T-helper 1 cell treated with Interleukin-12 subunit alpha and Interleukin-12 subunit beta and Interleukin-4 antibody, amounts not matched to agents 30 μg/mL and 1 μg/mL, for 36 hours (primary cell): ENCODE measurements around the gene ARID4B.
"Not testable (repeated sequence)": the region's sequence is repeated elsewhere in the genome, so short reads cannot be mapped to it uniquely, and the experiment has no call there.

Experiments used
- H3K27ac Mint-ChIP-seq: one replicate; pipeline ENCODE4 v1.8.0; 2021; ENCODE audit warnings: mild to moderate bottlenecking, mixed read lengths
- H3K27me3 Mint-ChIP-seq: one replicate; pipeline ENCODE4 v1.8.0; 2021; ENCODE audit warnings: low read depth, mixed read lengths
- H3K36me3 Mint-ChIP-seq: one replicate; pipeline ENCODE4 v1.8.0; 2021; ENCODE audit warnings: low read depth, mixed read lengths
- H3K4me1 Mint-ChIP-seq: one replicate; pipeline ENCODE4 v1.8.0; 2021; ENCODE audit warnings: low read depth, mixed read lengths
- H3K4me3 Mint-ChIP-seq: one replicate; pipeline ENCODE4 v1.8.0; 2021; ENCODE audit warnings: mild to moderate bottlenecking, moderate library complexity, mixed read lengths
- H3K9me3 Mint-ChIP-seq: one replicate; pipeline ENCODE4 v1.8.0; 2021; ENCODE audit warnings: mixed read lengths

Gene ARID4B

DNA sequence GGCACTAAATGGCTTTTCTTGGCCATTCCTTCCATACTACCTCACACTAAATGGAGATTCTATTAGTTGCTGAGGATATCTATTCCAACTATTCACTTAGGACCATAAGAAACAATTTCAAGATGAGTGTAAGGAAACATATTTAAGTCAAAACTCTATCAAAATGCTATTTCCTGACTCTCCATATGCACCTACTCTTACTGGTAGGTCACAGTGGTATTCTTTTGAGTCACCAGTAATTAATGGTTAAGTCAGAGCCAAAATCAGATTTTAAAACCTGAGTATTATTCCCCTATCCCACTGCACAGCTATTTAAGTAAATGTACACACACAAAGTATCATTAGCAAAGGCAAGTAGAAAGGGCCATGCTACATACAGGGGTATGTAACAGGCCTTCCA lies 50.3 kb downstream of the ARID4B start:
- H3K27ac Mint-ChIP-seq: peak overlapping the region; percentile 2
- H3K4me1 Mint-ChIP-seq: peaks cover 34% of the 10 kb centered on the region
- H3K36me3 Mint-ChIP-seq: peaks cover 2% of the 10 kb centered on the region
- no peaks in the 10 kb centered on the region for H3K9me3 Mint-ChIP-seq
- H3K4me3 Mint-ChIP-seq: no peak overlapping the region
- H3K27me3 Mint-ChIP-seq: no peaks in the 10 kb centered on the region

DNA sequence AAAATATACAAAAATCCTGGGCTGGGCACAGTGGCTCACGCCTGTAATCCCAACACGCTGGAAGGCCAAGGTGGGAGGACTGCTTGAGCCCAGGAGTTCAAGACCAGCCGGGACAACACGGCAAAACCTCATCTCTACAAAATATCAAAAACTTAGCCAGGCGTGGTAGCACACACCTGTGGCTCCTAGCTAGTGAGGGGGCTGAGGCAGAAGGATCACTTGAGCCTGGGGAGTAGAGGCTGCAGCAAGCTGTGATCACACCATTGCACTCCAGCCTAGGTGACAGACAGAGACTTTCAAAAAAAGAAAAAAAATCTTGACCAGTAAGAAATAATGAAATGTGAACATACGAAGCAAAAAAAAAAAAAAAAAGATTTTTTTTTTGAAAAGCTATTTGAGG lies 52.1 kb downstream of the ARID4B start:
- H3K4me3 Mint-ChIP-seq: no peak overlapping the region
- H3K4me1 Mint-ChIP-seq: peaks cover 40% of the 10 kb centered on the region
- H3K36me3 Mint-ChIP-seq: peaks cover 2% of the 10 kb centered on the region
- H3K27ac Mint-ChIP-seq: peak overlapping the region; percentile 77
- H3K27me3 Mint-ChIP-seq: no peaks in the 10 kb centered on the region
- no peaks in the 10 kb centered on the region for H3K9me3 Mint-ChIP-seq

DNA sequence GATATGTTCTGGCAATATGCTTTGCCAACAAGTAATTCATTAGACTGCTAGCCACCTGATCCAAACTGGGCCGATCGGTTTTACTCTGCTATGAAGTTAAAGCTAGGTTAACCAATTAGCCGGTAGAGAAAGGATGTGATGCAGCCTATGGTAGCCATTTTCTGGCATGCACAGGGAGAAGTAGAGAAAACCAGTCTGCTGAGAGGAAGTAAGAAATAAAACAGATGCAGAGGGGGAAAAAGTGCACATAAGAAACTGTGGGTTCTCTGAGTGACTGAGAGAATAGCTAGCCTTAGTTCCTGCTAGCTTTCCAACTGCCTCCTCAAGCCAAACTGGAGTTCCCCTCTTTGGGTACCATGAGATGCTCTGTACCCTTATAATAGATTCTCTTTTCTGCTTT lies 52.8 kb downstream of the ARID4B start:
- H3K27ac Mint-ChIP-seq: peak overlapping the region; percentile 77
- H3K4me3 Mint-ChIP-seq: peak overlapping the region; percentile 21
- H3K9me3 Mint-ChIP-seq: no peaks in the 10 kb centered on the region
- peaks cover 43% of the 10 kb centered on the region for H3K4me1 Mint-ChIP-seq
- H3K36me3 Mint-ChIP-seq: peaks cover 2% of the 10 kb centered on the region
- no peaks in the 10 kb centered on the region for H3K27me3 Mint-ChIP-seq

DNA sequence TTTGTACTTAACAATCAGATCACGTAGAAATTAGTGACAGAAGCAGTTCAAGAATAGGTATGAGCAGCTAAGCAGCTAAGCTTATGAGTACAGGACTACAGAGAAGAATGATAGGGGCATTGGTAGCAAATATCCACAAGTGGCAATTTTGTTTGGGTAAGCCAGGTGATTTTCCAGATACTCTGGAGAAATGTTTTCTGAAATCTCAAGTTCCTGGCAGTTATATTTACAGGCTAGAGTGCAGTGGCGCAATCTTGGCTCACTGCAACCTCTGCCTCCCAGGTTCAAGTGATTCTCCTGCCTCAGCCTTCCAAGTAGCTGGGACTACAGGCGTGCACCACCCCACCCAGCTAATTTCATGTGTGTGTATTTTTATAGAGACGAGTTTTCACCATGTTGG lies 55.1 kb downstream of the ARID4B start:
- no peaks in the 10 kb centered on the region for H3K27me3 Mint-ChIP-seq
- H3K36me3 Mint-ChIP-seq: peaks cover 5% of the 10 kb centered on the region
- no peaks in the 10 kb centered on the region for H3K9me3 Mint-ChIP-seq
- peaks cover 39% of the 10 kb centered on the region for H3K4me1 Mint-ChIP-seq
- H3K27ac Mint-ChIP-seq: no peak overlapping the region
- H3K4me3 Mint-ChIP-seq: no peak overlapping the region

DNA sequence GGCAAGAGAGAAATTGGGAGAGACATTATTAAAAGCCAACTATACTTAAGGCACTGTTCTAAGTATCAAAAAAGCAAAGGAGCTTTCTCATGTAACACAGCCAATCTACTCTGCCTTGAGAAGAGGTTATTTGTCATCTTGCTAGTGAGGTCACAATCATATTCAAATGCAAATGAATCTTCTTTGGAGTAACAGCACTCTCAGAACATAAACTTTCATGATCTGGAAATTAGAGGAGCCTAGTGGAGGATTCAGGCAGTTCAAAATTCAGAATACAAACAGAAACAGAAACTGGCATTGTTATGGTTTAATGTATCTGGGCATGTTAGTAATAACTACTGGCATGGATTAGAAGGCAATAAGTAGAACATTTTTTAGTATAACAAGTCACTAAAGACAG lies 57.4 kb downstream of the ARID4B start:
- H3K4me1 Mint-ChIP-seq: peaks cover 32% of the 10 kb centered on the region
- peaks cover 3% of the 10 kb centered on the region for H3K36me3 Mint-ChIP-seq
- H3K9me3 Mint-ChIP-seq: no peaks in the 10 kb centered on the region
- no peak overlapping the region for H3K4me3 Mint-ChIP-seq
- no peaks in the 10 kb centered on the region for H3K27me3 Mint-ChIP-seq
- no peak overlapping the region for H3K27ac Mint-ChIP-seq

DNA sequence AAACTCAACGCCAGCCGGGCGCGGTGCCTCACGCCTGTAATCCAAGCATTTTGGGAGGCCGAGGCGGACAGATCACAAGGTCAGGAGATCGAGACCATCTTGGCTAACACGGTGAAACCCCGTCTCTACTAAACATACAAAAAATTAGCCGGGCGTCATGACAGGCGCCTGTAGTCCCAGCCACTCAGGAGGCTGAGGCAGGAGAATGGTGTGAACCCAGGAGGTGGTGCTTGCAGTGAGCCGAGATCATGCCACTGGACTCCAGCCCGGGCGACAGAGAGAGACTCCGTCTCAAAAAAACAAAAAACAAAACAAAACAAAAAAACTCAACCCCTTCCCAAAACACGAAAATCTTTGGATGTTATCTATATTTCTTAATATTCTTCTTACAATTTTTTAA lies 58.0 kb downstream of the ARID4B start:
- peaks cover 26% of the 10 kb centered on the region for H3K4me1 Mint-ChIP-seq
- H3K27me3 Mint-ChIP-seq, H3K27ac Mint-ChIP-seq, H3K9me3 Mint-ChIP-seq, H3K4me3 Mint-ChIP-seq, H3K36me3 Mint-ChIP-seq: not testable (repeated sequence)

DNA sequence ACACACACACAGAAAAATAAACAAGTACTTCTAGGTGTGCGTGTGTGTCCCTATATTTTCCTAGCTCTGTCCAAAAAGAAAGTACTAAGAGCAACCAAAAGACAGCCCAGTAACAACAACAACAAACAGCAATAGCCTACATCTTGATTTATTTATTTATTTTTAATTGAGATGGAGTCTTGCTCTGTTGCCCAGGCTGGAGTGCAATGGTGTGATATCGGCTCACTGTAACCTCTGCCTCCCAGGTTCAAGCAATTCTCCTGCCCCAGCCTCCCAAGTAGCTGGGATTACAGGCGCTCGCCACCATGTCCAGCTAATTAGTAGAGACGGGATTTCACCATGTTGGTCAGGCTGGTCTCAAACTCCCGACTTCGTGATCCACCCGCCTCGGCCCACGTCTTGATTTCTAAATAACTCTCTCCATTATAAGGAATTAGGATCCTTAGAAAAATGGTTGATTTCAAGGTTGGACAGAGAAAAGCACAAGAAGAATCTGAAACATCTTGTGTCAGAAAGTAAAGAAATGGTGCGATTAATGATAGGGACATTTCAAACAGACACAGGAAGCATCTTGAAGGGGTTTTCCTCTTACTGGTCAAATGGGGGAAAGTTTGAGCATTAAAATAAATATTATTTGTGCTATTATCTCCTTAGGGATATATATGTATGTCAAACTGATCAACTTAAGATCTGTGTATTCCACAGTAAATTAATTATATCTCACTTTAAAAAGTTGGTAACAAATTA lies 59.4 kb downstream of the ARID4B start:
- Mint-ChIP-seq H3K4me3 (no peak overlapping the region), H3K4me1 (peaks cover 23% of the 10 kb centered on the region), H3K27me3 (no peaks in the 10 kb centered on the region), H3K9me3 (no peaks in the 10 kb centered on the region), H3K27ac (no peak overlapping the region), H3K36me3 (peaks cover 3% of the 10 kb centered on the region)

DNA sequence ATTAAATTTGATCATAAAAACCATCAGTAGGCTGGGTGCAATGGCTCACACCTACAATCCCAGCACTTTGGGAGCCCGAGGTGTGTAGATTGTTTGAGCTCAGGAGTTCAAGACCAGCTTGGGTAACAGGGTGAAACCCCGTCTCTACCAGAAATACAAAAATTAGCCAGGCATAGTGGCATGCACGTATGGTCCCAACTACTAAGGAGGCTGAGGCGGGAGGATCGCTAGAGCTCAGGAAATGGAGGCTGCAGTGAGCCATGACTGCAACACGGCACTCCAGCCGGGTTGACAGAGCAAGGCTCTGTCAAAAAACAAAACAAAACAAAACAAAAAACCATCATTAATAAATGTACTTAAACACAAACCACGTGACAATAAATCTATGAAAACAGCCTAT lies 61.0 kb downstream of the ARID4B start:
- Mint-ChIP-seq H3K27ac (no peak overlapping the region), H3K4me1 (peaks cover 19% of the 10 kb centered on the region), H3K9me3 (no peaks in the 10 kb centered on the region), H3K27me3 (no peaks in the 10 kb centered on the region), H3K36me3 (peaks cover 3% of the 10 kb centered on the region), H3K4me3 (no peak overlapping the region)

DNA sequence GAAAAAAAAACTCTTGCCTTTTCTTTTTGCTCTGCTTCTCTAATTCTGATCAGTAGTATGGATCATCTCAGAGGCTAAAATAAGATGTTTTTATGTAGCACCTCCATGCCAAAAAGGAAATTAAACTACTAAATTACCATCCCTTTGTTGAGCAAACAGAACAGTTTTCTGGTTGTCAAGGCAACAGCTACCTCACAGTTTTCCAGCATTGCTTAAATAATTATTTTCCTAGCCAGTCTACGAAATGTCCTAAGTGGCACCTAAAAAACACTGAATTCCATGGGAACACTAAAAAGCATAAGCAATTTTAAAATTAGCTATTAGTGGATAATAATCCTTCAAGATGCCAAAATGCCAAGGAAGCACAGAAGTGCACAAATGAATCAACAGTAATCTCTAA lies 61.7 kb downstream of the ARID4B start:
- H3K4me3 Mint-ChIP-seq: no peak overlapping the region
- H3K4me1 Mint-ChIP-seq: peaks cover 18% of the 10 kb centered on the region
- H3K9me3 Mint-ChIP-seq: no peaks in the 10 kb centered on the region
- no peaks in the 10 kb centered on the region for H3K27me3 Mint-ChIP-seq
- H3K27ac Mint-ChIP-seq: no peak overlapping the region
- peaks cover 3% of the 10 kb centered on the region for H3K36me3 Mint-ChIP-seq

DNA sequence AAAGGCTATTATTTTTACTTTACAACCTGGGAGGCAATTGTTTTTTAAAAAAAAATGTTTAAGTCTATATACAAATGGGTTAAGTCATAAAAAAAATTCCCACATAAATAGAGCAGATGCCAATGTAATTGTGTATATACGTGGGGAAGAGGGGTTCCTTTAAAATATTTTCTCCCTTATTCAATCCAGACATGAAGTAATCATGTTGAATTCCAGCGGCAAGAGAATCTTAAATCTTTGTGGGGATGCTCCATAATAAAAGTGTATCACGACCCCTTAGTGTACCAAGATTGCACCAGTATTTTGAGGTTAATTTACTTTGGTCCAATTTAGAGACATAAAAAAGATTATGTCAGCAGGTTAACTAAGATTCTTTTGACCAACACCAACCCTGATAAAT lies 62.1 kb downstream of the ARID4B start:
- no peaks in the 10 kb centered on the region for H3K9me3 Mint-ChIP-seq
- H3K4me1 Mint-ChIP-seq: peaks cover 19% of the 10 kb centered on the region
- H3K4me3 Mint-ChIP-seq: no peak overlapping the region
- H3K27me3 Mint-ChIP-seq: no peaks in the 10 kb centered on the region
- H3K27ac Mint-ChIP-seq: no peak overlapping the region
- peaks cover 3% of the 10 kb centered on the region for H3K36me3 Mint-ChIP-seq

DNA sequence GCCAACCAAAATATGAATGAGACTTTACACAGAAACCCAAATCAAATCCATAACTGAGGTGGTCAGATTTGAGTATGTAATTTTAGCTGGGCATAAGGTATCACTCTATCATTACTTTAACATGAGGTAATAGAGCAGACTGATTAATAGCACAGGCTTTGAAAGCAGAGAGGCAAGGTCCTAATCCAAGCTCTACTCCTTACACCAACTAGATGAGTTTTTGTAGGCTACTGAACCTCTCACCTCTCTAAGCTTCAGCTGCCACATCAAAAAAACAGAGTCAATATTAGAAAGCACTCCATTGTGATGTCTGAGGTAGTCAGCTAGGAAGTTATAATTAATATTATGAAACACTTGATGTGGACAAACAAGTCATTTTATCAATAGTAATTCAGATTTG lies 63.7 kb downstream of the ARID4B start:
- Mint-ChIP-seq H3K9me3 (no peaks in the 10 kb centered on the region), H3K27ac (no peak overlapping the region), H3K4me3 (no peak overlapping the region), H3K36me3 (peaks cover 9% of the 10 kb centered on the region), H3K27me3 (no peaks in the 10 kb centered on the region), H3K4me1 (peaks cover 20% of the 10 kb centered on the region)

DNA sequence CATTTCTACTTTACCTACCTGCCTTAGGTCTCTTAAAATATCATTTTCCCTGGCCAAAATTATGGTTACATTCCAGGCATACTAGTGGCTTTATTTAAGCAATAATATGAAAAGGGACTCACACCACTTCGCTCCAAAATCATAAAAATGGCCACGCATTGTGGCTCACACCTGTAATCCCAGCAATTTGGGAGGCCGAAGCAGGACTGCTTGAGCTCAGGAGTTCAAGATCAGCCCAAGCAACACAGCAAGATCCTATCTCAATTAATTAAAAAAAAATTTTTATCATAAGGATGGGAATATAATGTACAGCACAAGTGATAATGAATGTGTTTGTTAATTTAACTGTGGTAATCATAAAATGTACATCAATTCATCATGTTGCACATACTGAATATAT lies 65.4 kb downstream of the ARID4B start:
- H3K4me1 Mint-ChIP-seq: peaks cover 32% of the 10 kb centered on the region
- no peaks in the 10 kb centered on the region for H3K9me3 Mint-ChIP-seq

DNA sequence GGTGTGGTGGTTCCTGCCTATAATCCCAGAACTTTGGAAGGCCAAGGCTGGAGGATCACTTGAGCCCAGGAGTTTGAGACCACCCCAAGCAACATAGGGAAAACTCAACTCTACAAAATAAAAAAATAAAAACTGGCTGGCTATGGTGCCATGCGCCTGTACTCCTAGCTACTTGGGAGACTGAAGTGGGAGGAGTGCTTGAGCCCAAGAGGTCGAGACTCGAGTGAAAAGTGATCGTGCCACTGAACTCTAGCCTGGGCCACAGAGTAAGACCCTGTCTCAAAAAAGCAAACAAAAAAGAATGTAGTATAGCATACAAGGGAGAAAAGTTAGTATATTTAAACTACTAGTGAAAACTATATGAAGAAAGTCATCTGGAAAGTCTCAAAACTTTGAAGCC lies 66.7 kb downstream of the ARID4B start:
- Mint-ChIP-seq H3K36me3 (peaks cover 8% of the 10 kb centered on the region), H3K27me3 (no peaks in the 10 kb centered on the region), H3K4me3 (no peak overlapping the region), H3K4me1 (peaks cover 34% of the 10 kb centered on the region), H3K27ac (no peak overlapping the region), H3K9me3 (no peaks in the 10 kb centered on the region)

More for the DNA sequence above, 65.4 kb downstream of the ARID4B start:
- Mint-ChIP-seq H3K4me3 (no peak overlapping the region), H3K27me3 (no peaks in the 10 kb centered on the region), H3K36me3 (peaks cover 8% of the 10 kb centered on the region), H3K27ac (no peak overlapping the region)

DNA sequence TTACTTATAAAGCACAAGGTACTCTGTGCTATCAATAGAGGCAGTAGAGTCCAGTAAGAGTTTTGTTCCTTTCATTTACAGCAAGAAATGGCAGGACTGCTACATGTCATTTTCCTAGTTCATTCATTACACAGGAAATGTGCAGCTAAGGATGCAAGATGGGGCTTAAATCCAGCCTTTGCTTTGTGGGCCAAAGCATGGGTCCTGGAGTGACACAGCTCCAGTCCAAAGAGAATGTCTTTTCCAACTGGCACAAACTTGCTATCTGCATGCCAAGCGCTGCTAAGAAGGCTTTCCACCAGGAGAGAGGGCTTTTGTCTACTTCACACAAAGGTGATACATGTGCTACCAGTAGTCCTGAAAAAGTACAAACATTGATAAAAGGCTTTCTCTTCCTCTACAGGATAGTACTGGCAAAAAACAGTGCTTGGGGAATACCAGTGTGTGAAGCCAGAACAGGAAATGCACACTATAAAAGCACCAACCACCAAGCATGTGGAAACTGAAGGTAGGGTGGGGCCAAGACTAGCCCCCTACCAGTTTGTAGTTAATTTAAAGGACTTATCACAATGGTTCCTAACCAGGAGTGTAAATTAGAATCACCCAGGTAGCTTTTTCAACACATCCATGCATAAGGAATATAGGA lies 68.7 kb downstream of the ARID4B start:
- Mint-ChIP-seq H3K9me3 (no peaks in the 10 kb centered on the region), H3K4me1 (peaks cover 35% of the 10 kb centered on the region), H3K27me3 (no peaks in the 10 kb centered on the region), H3K4me3 (peak overlapping the region; percentile 31), H3K36me3 (peaks cover 8% of the 10 kb centered on the region), H3K27ac (peak overlapping the region; percentile 59)

DNA sequence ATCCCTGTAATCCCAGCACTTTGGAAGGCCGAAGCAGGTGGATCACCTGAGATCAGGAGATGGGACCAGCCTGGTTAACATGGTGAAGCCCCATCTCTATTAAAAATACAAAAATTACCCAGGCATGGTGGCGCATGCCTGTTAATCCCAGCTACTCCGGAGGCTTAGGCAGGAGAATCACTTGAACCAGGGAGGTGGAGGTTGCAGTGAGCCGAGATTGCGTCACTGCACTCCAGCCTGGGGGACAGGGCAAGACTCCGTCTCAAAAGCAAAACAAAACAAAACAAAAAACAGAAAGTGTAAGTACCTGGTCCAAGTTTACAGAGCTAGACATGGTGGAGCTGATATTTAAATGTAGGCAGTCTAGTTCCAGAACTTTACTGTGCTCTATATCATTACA lies 69.9 kb downstream of the ARID4B start:
- peaks cover 36% of the 10 kb centered on the region for H3K4me1 Mint-ChIP-seq
- not testable (repeated sequence) for H3K36me3 Mint-ChIP-seq, H3K4me3 Mint-ChIP-seq, H3K27me3 Mint-ChIP-seq, H3K27ac Mint-ChIP-seq, H3K9me3 Mint-ChIP-seq
